HG02970 (cell line): ENCODE results near the gene FBP2.

ENCODE experiments used
- ATAC-seq: cut with Tn5 transposase; IDR thresholded peaks from one replicate; pipeline ENCODE4 v1.9.1; 2021; ENCODE audit warnings: mild to moderate bottlenecking, moderate library complexity, moderate number of reproducible peaks; ENCODE audit not compliant: unreplicated experiment, low FRiP score

Gene FBP2

DNA sequence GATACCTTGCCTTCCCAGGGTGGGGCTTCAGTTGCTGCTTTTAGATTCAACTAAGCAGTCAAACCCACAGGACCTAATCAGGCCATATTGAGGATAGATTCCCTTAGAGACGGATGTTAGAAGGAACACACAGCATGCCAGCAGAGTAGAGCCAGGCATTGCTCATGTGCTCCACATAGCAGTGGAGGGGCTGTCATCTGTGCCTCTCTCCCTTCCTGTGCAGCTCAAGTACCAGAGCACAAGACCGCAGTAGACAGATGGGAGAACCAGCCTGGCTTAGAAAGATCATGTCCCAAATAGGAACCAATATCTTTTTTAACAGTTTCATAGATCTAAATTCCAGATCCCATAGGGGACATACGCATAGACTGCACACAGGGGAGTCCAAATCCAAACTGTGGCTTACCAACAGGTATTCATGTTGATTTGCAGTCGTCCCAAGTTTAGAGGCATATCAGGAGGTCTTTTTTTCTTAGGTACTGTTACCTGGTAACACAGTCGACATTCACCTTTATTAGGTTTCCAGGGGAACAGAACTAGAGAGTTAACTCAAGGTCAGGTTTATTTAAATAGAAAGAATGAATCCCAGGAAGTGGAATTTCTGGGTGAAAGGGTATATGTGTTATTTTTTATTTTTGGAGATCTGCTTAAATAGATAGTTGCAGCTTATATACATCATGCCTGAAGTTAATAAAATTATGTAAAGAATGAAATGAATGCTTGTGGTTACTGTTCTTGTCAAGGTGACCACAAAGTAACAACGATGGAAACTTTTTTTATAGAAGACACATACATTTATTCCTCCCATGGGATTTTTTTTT lies 82.3 kb downstream of the FBP2 start:
- ATAC-seq = no peak
